Panc1 (cell line): ENCODE measurements around the gene PDSS1. TPM values are rescaled to one million over a fixed set of nuclear protein-coding genes. Genes with fewer than 3 reads are reported as not detected.

Experiments used
- ATAC-seq: fragments of 200-7000 bp; cut with Tn5 transposase; 2 replicates; pipeline ENCODE4 v1.9.1; 2020; ENCODE audit warnings: mild to moderate bottlenecking, moderate library complexity
- BruUV-seq: library from RNA; stranded (reverse); fragments of 400-500 nt; replicated peaks from 2 replicates; lab custom pipeline; 2021; lab: Mats Ljungman, UMichigan
- CTCF ChIA-PET: fragments of 300-600 bp; sonication (Branson Sonifier 250); formaldehyde crosslinking; loops from one replicate; lab custom pipeline; 2022; ENCODE audit warnings: antibody characterized with exemption; lab: Charles Lee
- POLR2A ChIA-PET: fragments of 300-600 bp; sonication (Branson Sonifier 250); formaldehyde crosslinking; loops from one replicate; lab custom pipeline; 2022; ENCODE audit warnings: antibody characterized with exemption; lab: Charles Lee
- DNase-seq: peaks from one replicate; pipeline ENCODE4 v3.0.0-alpha.2; 2010; ENCODE audit warnings: low read depth, low spot score
- H3K27ac ChIP-seq: 2 replicates; pipeline ENCODE4 v1.5.1; 2011; ENCODE audit warnings: mild to moderate bottlenecking, low read length, inconsistent platforms
- H3K27me3 ChIP-seq: fragments of 200-500 bp; sonication (Bioruptor generic); 2 replicates; pipeline ENCODE4 v1.6.0; 2014; ENCODE audit warnings: low read length, inconsistent platforms; ENCODE audit not compliant: control insufficient read depth, insufficient read depth
- H3K36me3 ChIP-seq: fragments of 200-500 bp; sonication (Bioruptor generic); 2 replicates; pipeline ENCODE4 v1.5.1; 2014; ENCODE audit warnings: inconsistent platforms, mild to moderate bottlenecking, low read length, moderate library complexity; ENCODE audit not compliant: control insufficient read depth, insufficient read depth
- H3K4me1 ChIP-seq: 2 replicates; pipeline ENCODE4 v1.5.1; 2011; ENCODE audit warnings: inconsistent platforms, mild to moderate bottlenecking, low read length, moderate library complexity; ENCODE audit not compliant: control insufficient read depth, insufficient read depth
- H3K4me3 ChIP-seq, 2 experiments: 2 replicates each; pipeline ENCODE4 v1.5.1; 2011 to 2012; ENCODE audit warnings: low read depth in 2 of 2, low read length in 2 of 2, mild to moderate bottlenecking in 2 of 2, inconsistent platforms in 1 of 2, moderate library complexity in 1 of 2
- H3K9me3 ChIP-seq: fragments of 200-500 bp; sonication (Bioruptor generic); 2 replicates; pipeline ENCODE4 v1.5.1; 2014; ENCODE audit warnings: low read depth, mild to moderate bottlenecking, inconsistent platforms, low read length, moderate library complexity; ENCODE audit not compliant: control insufficient read depth, insufficient read depth
- CTCF ChIP-seq: fragments of 450-650 bp; IDR thresholded peaks from 2 replicates; pipeline ENCODE4 v1.5.1; 2017; ENCODE audit warnings: mild to moderate bottlenecking
- POLR2AphosphoS5 ChIP-seq: IDR thresholded peaks from 2 replicates; pipeline ENCODE4 v1.6.1; 2012; ENCODE audit warnings: mild to moderate bottlenecking, low read depth, low read length, moderate library complexity
- REST ChIP-seq, 2 experiments: IDR thresholded peaks; 2 replicates each; pipeline ENCODE4 v1.6.1; 2011 to 2012; ENCODE audit warnings: low read depth in 2 of 2, control low read depth in 1 of 2, low read length in 1 of 2, mild to moderate bottlenecking in 1 of 2, moderate library complexity in 1 of 2; ENCODE audit not compliant: insufficient read depth in 1 of 2
- SIN3A ChIP-seq: IDR thresholded peaks from 2 replicates; pipeline ENCODE4 v1.6.1; 2012; ENCODE audit warnings: low read depth, mild to moderate bottlenecking, low read length, moderate library complexity, borderline replicate concordance; ENCODE audit not compliant: insufficient read depth
- TCF7L2 ChIP-seq: IDR thresholded peaks from 2 replicates; pipeline ENCODE4 v1.6.1; 2011; ENCODE audit warnings: mild to moderate bottlenecking, low read depth, low read length, inconsistent platforms
- in situ Hi-C: cut with HindIII; loops from 2 replicates; pipeline ENCODE4 v1.10.0; 2016; ENCODE audit warnings: low sequenced_read_pairs, low pct_unique_long_range_greater_than_20kb
- intact Hi-C: fragments of 100-400 bp; cut with micrococcal nuclease; formaldehyde crosslinking; loops from one replicate; pipeline ENCODE4 v1.10.0; 2022; ENCODE audit not compliant: unreplicated experiment
- total RNA-seq: library from RNA; stranded (reverse); gene quantifications from one replicate; pipeline ENCODE4 v1.2.1, GENCODE V29; 2021; ENCODE audit not compliant: unreplicated experiment

PDSS1 gene
- total RNA-seq, 1 experiment from 2014 or later: 7.1 TPM

- TF ChIP-seq TCF7L2 (no peak), CTCF (no peak), SIN3A (no peak), REST (IDR thresholded peaks at IDR 0.05; ENCODE audit: insufficient read depth in 1 of 2, low read depth in 2 of 2, low read length in 1 of 2) (no peak), POLR2AphosphoS5 (no peak)
- ChIA-PET POLR2A (interaction anchor here (0.7 kb wide), 1 partner anchor 67 kb away, joined by 3 read pairs; no protein-coding TSS in a partner anchor), CTCF (no interaction called here)
- H3K9me3 ChIP-seq: no peaks in the 10 kb centered on the region
- BruUV-seq: no TSS peak
- ATAC-seq (no peak), DNase-seq (no peak)
- H3K27ac ChIP-seq: no peak overlapping the region
- no peaks in the 10 kb centered on the region for H3K4me1 ChIP-seq
- in situ Hi-C loops (no loop called here), intact Hi-C loops (no loop called here)
- no peaks in the 10 kb centered on the region for H3K27me3 ChIP-seq
- no peak overlapping the region for H3K4me3 ChIP-seq
- peaks cover 8% of the 10 kb centered on the region for H3K36me3 ChIP-seq
These were observed 45.6 kb downstream of the PDSS1 start for GRCh38 chr10:26743091-26743490.

GRCh38 chr10:26743841-26744240, 46.3 kb downstream of the PDSS1 start:
- H3K9me3 ChIP-seq: no peaks in the 10 kb centered on the region
- no peak for DNase-seq
- H3K27ac ChIP-seq: no peak overlapping the region
- intact Hi-C loops: no loop called here
- CTCF ChIA-PET: no interaction called here
- ATAC-seq: no peak
- no peaks in the 10 kb centered on the region for H3K27me3 ChIP-seq
- no peaks in the 10 kb centered on the region for H3K4me1 ChIP-seq
- peaks cover 8% of the 10 kb centered on the region for H3K36me3 ChIP-seq
- TSS peak; percentile 61 for BruUV-seq
- POLR2A ChIA-PET: interaction anchor here (0.7 kb wide), 1 partner anchor 66 kb away, joined by 3 read pairs; no protein-coding TSS in a partner anchor
- H3K4me3 ChIP-seq: no peak overlapping the region
- in situ Hi-C loops: no loop called here
- no peak for TF ChIP-seq REST (IDR thresholded peaks at IDR 0.05; ENCODE audit: insufficient read depth in 1 of 2, low read depth in 2 of 2, low read length in 1 of 2)
- no peak for TF ChIP-seq TCF7L2
- no peak for TF ChIP-seq CTCF
- TF ChIP-seq POLR2AphosphoS5: no peak
- TF ChIP-seq SIN3A: no peak
